HEK293 (cell line): Measurements from ENCODE around the gene STARD8.

Source experiments
- CTCF ChIP-seq: fragments of 450-650 bp; formaldehyde crosslinking; IDR thresholded peaks from 2 replicates; pipeline ENCODE4 v1.5.1; 2016; ENCODE audit warnings: missing biosample characterization, missing genetic modification characterization
- ZNF830 ChIP-seq: fragments of 450-650 bp; IDR thresholded peaks from 2 replicates; pipeline ENCODE4 v1.5.0; 2018; ENCODE audit warnings: missing biosample characterization, missing genetic modification characterization, low read depth, mild to moderate bottlenecking, moderate library complexity

DNA sequence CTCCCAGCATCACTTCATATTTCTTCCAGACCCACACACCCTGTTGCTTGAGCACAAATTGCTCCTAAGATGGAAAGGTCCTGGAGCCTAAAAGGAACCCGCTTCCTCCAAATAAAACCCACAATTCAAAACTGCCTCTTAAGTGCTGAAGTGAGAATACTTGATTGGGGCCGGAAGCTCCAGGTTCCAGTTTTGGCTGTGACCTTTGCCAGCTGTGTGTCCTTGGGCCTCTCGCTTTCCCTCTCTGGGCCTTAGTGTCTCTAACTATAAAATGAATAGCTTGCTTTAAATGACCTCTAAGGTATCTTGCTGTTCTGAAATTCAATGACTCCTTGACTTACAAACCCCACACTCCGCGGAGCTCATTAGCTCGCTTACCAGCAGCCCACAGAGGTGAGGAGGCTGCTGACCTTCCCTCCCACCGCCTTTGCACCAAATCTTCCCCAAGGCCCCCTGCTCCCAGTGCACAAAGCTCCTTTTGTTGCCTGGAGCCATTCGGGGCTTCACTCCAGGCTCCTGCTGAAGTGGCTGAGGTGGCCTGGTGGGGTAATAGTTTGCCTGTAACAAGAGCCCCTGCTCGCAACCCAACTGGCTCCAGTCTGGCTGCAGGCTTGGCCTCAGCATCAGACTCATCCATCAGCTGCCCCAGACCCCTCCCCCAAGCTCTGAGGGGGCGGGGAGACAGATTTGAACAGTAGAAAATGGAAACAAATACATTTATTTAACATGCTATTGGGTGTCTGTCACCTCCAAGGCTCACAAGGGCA lies 21.8 kb downstream of the STARD8 start:
- TF ChIP-seq ZNF830 (tag by site-specific recombination) (no peak), CTCF (no peak)
